ENCODE measurements around the gene LRRC4B.
A peak's percentile ranks its signal among the peaks of the same experiment; 100 is the strongest.

Gene LRRC4B

GRCh38 chr19:50570997-50571396 is 2.8 kb upstream of the LRRC4B start:
- no peak for DNase-seq

DNA sequence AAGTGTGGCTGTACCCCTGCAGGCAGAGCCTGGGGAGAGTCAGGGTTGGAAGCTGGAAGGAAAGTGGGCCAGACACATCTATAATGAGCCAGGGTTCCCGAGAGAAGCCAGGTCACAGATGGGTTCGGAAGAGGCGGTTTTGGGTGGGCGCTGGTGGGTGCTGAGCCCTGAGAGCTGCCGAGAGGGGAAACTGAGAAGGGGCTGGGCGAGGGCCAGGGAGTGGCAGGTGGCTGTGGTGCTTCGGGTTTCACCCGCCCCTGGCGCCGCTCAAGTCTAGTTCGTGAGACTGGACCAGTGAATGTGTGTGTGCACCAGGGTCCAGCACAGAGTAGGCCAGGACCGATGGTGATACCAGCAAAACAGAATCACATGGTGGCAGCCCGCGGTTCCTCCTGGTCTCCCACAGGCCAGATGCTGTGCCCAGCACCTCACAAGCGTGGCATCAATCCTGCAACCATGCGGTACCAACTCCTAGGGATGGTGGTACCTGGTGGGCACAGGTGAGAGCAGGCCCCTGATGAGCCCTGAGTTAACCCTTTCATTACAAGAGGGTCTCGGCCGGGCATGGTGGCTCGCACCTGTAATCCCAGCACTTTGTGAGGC is 1.8 kb upstream of the LRRC4B start:
- DNase-seq, result no peak

GRCh38 chr19:50568728-50569698 is 778 bp upstream of the LRRC4B start:
- no peak for DNase-seq

GRCh38 chr19:50567052-50567841 is 988 bp downstream of the LRRC4B start:
- DNase-seq, result peak in 32 of 51 donors; percentile 16 to 75 (median 60)

GRCh38 chr19:50565984-50566903 is 2.0 kb downstream of the LRRC4B start:
- DNase-seq, result peak in 41 of 51 donors; percentile 22 to 86 (median 72)

GRCh38 chr19:50564229-50565105 is 3.8 kb downstream of the LRRC4B start:
- no peak for DNase-seq

GRCh38 chr19:50563597-50563996 is 4.6 kb downstream of the LRRC4B start:
- no peak for DNase-seq

DNA sequence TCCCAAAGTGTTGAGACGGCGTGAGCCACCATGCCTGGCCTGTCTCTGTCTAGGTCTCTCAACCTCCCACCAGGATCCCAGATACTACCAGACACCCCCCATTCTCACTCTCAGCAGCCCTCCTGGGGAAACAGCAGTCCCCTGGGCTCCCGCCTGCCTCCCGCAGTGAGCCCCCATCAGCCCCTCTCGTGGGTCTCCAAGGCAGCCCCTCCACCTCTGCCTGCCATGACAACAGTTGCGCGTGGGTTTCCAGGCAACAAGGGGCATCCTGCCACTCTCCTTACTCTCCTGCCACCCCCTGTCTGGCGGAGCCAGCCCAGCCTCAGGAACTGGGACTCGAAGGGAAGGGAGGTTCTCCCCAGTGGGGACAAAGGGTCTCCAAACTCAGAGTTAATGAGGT is 5.2 kb downstream of the LRRC4B start:
- peak in 2 of 51 donors; percentile 8 to 19 for DNase-seq

- DNase-seq, result no peak
These were observed 5.9 kb downstream of the LRRC4B start for GRCh38 chr19:50562329-50562728.

GRCh38 chr19:50559636-50560035 is 8.6 kb downstream of the LRRC4B start:
- no peak for DNase-seq

GRCh38 chr19:50558449-50558848 is 9.8 kb downstream of the LRRC4B start:
- no peak for DNase-seq

GRCh38 chr19:50558039-50558438 is 10.2 kb downstream of the LRRC4B start:
- no peak for DNase-seq

GRCh38 chr19:50557009-50557613 is 11.1 kb downstream of the LRRC4B start:
- no peak for DNase-seq

- DNase-seq, result peak; percentile 26 to 90 (median 67)
These were observed 11.8 kb downstream of the LRRC4B start for GRCh38 chr19:50556282-50557008.

- peak in 11 of 51 donors; percentile 19 to 50 (median 37) for DNase-seq
These were observed 12.6 kb downstream of the LRRC4B start for GRCh38 chr19:50555450-50556281.

GRCh38 chr19:50555033-50555432 is 13.2 kb downstream of the LRRC4B start:
- DNase-seq, result no peak

DNA sequence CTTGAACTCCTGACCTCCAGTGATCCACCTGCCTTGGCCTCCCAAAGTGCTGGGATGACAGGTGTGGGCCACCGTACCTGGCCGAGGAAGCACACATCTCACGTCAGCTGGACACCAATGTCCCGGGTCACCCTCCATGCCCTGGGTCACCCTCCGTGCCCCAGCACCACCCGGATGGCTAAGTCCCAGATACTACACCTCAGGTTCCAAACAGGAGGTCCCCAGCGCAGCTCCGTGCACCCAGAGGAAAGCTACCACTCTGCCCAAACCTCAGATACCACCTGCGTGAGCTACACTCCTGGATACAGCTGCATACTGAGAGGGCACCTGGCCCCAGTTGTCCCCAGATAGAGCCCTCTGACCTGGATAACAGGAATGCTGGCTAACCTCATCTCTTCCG is 14.0 kb downstream of the LRRC4B start:
- no peak for DNase-seq

Data from hypothalamus (tissue), 51 donors.